Body of pancreas (tissue), 4 donors: ENCODE data around the gene SNX1.

Source experiments
- CTCF ChIP-seq, 7 experiments: fragments of 450-650 bp in 4 of 7; fragments of 200-600 bp in 3 of 7; sonication (generic) in 3 of 7; IDR thresholded peaks; one replicate each; pipeline ENCODE4 v1.5.1; 2016 to 2019; ENCODE audit warnings: antibody characterized with exemption in 7 of 7
- POLR2A ChIP-seq, 3 donors: fragments of 450-650 bp; IDR thresholded peaks; one replicate each; pipeline ENCODE4 v1.6.1; 2016; ENCODE audit warnings: antibody characterized with exemption in 3 of 3, mild to moderate bottlenecking in 2 of 3

- TF ChIP-seq CTCF (IDR thresholded peaks at IDR 0.05): no peak
- TF ChIP-seq POLR2A (IDR thresholded peaks at IDR 0.05): no peak
These were observed 35.8 kb downstream of the SNX1 start for GRCh38 chr15:64131547-64131946.
